ENCODE measurements around the gene SLC6A13.

The SLC6A13 gene

GRCh38 chr12:182381-182892 is 80.2 kb downstream of the SLC6A13 start:
- Histone ChIP-seq H3K36me3 (ENCODE audit: insufficient read depth, low read length) (no peaks in the 10 kb centered on the region), H3K9me3 (ENCODE audit: low read length) (no peaks in the 10 kb centered on the region), H3K27ac (ENCODE audit: low read depth, low read length) (no peak overlapping the region), H3K4me1 (ENCODE audit: insufficient read depth, low read length) (no peaks in the 10 kb centered on the region), H3K4me3 (ENCODE audit: low read depth in 1 of 2, low read length in 2 of 2) (no peak overlapping the region), H3K27me3 (ENCODE audit: control insufficient read depth in 1 of 2, insufficient read depth in 2 of 2, low read length in 2 of 2) (peaks cover 0 to 7% of the 10 kb centered on the region in 2 donors), H3K9ac (ENCODE audit: low read length) (no peak overlapping the region)

DNA sequence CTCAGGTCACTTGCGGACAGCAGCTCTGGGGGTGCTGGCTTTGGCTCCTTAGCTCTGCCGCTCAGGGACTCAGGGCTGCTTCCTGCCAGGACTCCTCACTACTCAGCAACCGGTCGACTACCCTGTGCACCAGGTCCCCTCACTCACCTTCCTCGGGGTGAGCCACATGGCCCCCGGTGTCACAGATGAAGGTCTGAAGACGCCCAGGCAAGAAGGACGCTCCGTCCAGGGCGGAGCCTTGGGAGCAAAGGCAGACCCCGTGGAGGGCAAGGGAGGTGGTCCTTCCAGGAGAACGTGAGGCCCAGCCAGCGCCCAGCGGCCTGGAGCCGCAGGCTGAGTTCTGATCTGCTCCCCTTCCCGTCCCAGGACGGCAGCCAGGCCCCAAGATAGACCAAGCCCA is 80.7 kb downstream of the SLC6A13 start:
- H3K27ac ChIP-seq (ENCODE audit: low read depth, low read length) = no peak overlapping the region

GRCh38 chr12:180445-180844 is 82.2 kb downstream of the SLC6A13 start:
- Histone ChIP-seq H3K36me3 (ENCODE audit: insufficient read depth, low read length) (no peaks in the 10 kb centered on the region), H3K27me3 (ENCODE audit: control insufficient read depth in 1 of 2, insufficient read depth in 2 of 2, low read length in 2 of 2) (peaks cover 0 to 11% of the 10 kb centered on the region in 2 donors), H3K4me1 (ENCODE audit: insufficient read depth, low read length) (no peaks in the 10 kb centered on the region), H3K9me3 (ENCODE audit: low read length) (no peaks in the 10 kb centered on the region), H3K27ac (ENCODE audit: low read depth, low read length) (no peak overlapping the region), H3K4me3 (ENCODE audit: low read depth in 1 of 2, low read length in 2 of 2) (no peak overlapping the region), H3K9ac (ENCODE audit: low read length) (no peak overlapping the region)

More for the DNA sequence above, 80.7 kb downstream of the SLC6A13 start:
- Histone ChIP-seq H3K4me3 (ENCODE audit: low read depth in 1 of 2, low read length in 2 of 2) (no peak overlapping the region), H3K27me3 (ENCODE audit: control insufficient read depth in 1 of 2, insufficient read depth in 2 of 2, low read length in 2 of 2) (peaks cover 0 to 7% of the 10 kb centered on the region in 2 donors), H3K9me3 (ENCODE audit: low read length) (no peaks in the 10 kb centered on the region), H3K36me3 (ENCODE audit: insufficient read depth, low read length) (no peaks in the 10 kb centered on the region), H3K4me1 (ENCODE audit: insufficient read depth, low read length) (no peaks in the 10 kb centered on the region), H3K9ac (ENCODE audit: low read length) (no peak overlapping the region)

DNA sequence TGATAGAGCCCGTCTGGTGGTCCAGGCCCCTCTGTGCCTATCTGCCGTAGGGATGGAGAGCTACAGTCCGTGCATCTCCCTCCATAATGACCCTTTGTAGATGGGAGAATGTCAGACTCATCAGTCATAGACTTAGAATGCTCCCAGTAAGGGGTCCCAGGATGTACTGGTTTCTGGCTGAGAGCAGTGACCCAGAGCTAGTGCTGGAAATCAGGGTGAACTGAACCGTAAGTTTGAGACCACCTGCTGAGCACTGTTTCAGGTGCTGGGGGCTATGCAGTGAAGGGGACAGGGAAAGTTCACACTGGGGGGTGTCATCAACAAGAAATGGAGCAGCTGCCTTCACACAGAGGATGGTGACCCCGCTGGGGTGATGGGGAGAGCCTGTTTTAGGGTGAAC is 82.8 kb downstream of the SLC6A13 start:
- no peak overlapping the region for H3K4me3 ChIP-seq (ENCODE audit: low read depth in 1 of 2, low read length in 2 of 2)
- no peak overlapping the region for H3K27ac ChIP-seq (ENCODE audit: low read depth, low read length)
- H3K9ac ChIP-seq (ENCODE audit: low read length) = no peak overlapping the region
- peaks cover 0 to 11% of the 10 kb centered on the region in 2 donors for H3K27me3 ChIP-seq (ENCODE audit: control insufficient read depth in 1 of 2, insufficient read depth in 2 of 2, low read length in 2 of 2)
- no peaks in the 10 kb centered on the region for H3K36me3 ChIP-seq (ENCODE audit: insufficient read depth, low read length)
- H3K9me3 ChIP-seq (ENCODE audit: low read length) = no peaks in the 10 kb centered on the region
- H3K4me1 ChIP-seq (ENCODE audit: insufficient read depth, low read length) = no peaks in the 10 kb centered on the region

DNA sequence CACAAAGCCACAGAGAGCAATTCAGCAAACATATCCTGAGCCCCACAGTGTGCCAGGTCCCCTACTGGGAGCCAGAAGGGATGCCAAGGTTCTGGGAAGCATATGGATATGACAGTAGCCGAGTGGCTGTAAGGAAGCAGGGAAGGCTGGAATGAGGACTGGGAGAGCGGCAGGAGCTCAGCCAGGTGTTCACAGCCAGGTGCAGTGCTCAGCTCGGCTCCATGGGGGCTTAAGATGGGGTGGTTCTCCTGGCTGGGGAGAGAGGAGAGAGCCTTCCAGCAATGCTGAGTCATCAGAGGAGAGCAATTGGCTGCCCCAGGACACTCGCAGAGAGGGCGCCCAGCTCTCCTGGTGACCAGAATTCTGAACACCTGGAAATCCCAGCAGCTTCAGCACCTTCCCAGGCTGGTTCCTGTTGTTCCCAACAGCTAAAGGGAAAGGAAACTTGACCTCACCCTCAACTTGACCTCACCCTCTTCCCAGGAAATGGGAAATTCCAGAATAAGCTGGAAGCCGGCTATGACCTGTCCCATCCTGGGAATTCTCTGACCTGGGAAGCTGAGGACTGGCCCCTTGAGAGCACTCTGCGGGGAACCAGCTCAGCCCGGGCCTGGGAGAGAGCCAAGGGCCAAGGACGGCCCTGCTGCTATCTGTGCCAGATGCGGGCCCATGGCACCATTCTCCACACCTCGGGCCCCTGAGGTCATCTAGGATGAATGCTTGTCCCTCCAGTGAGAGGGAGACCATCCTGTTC is 83.3 kb downstream of the SLC6A13 start:
- no peaks in the 10 kb centered on the region for H3K36me3 ChIP-seq (ENCODE audit: insufficient read depth, low read length)
- H3K4me1 ChIP-seq (ENCODE audit: insufficient read depth, low read length) = no peaks in the 10 kb centered on the region
- H3K9ac ChIP-seq (ENCODE audit: low read length) = no peak overlapping the region
- no peaks in the 10 kb centered on the region for H3K9me3 ChIP-seq (ENCODE audit: low read length)
- H3K4me3 ChIP-seq (ENCODE audit: low read depth in 1 of 2, low read length in 2 of 2) = no peak overlapping the region
- H3K27me3 ChIP-seq (ENCODE audit: control insufficient read depth in 1 of 2, insufficient read depth in 2 of 2, low read length in 2 of 2) = peaks cover 0 to 11% of the 10 kb centered on the region in 2 donors
- H3K27ac ChIP-seq (ENCODE audit: low read depth, low read length) = no peak overlapping the region

DNA sequence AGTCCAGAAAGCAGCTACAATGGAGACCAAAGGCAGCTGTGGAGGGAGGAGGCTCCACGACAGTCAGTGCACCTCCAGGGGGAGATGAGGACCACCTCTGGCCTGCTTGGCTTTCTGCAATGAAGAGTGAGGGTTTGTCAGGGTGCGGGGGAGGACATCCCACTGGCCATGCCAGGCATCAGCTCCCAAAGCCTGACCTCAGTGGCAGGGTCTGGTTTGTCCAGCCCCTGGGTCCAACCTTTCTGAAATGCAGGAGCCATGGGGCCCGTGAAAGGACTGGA is 83.9 kb downstream of the SLC6A13 start:
- H3K9me3 ChIP-seq (ENCODE audit: low read length) = no peaks in the 10 kb centered on the region
- H3K4me3 ChIP-seq (ENCODE audit: low read depth in 1 of 2, low read length in 2 of 2) = no peak overlapping the region
- peaks cover 0 to 11% of the 10 kb centered on the region in 2 donors for H3K27me3 ChIP-seq (ENCODE audit: control insufficient read depth in 1 of 2, insufficient read depth in 2 of 2, low read length in 2 of 2)
- H3K4me1 ChIP-seq (ENCODE audit: insufficient read depth, low read length) = no peaks in the 10 kb centered on the region
- no peak overlapping the region for H3K9ac ChIP-seq (ENCODE audit: low read length)
- no peak overlapping the region for H3K27ac ChIP-seq (ENCODE audit: low read depth, low read length)
- no peaks in the 10 kb centered on the region for H3K36me3 ChIP-seq (ENCODE audit: insufficient read depth, low read length)

- H3K36me3 ChIP-seq (ENCODE audit: insufficient read depth, low read length) = no peaks in the 10 kb centered on the region
- no peak overlapping the region for H3K27ac ChIP-seq (ENCODE audit: low read depth, low read length)
- H3K4me1 ChIP-seq (ENCODE audit: insufficient read depth, low read length) = no peaks in the 10 kb centered on the region
- H3K27me3 ChIP-seq (ENCODE audit: control insufficient read depth in 1 of 2, insufficient read depth in 2 of 2, low read length in 2 of 2) = peaks cover 0 to 11% of the 10 kb centered on the region in 2 donors
- H3K4me3 ChIP-seq (ENCODE audit: low read depth in 1 of 2, low read length in 2 of 2) = no peak overlapping the region
- no peaks in the 10 kb centered on the region for H3K9me3 ChIP-seq (ENCODE audit: low read length)
- no peak overlapping the region for H3K9ac ChIP-seq (ENCODE audit: low read length)
Observed at GRCh38 chr12:177980-178828, 84.4 kb downstream of the SLC6A13 start.

GRCh38 chr12:177336-177979 is 85.2 kb downstream of the SLC6A13 start:
- Histone ChIP-seq H3K9me3 (ENCODE audit: low read length) (no peaks in the 10 kb centered on the region), H3K27ac (ENCODE audit: low read depth, low read length) (no peak overlapping the region), H3K4me3 (ENCODE audit: low read depth in 1 of 2, low read length in 2 of 2) (no peak overlapping the region), H3K9ac (ENCODE audit: low read length) (no peak overlapping the region), H3K36me3 (ENCODE audit: insufficient read depth, low read length) (no peaks in the 10 kb centered on the region), H3K27me3 (ENCODE audit: control insufficient read depth in 1 of 2, insufficient read depth in 2 of 2, low read length in 2 of 2) (peaks cover 0 to 11% of the 10 kb centered on the region in 2 donors), H3K4me1 (ENCODE audit: insufficient read depth, low read length) (no peaks in the 10 kb centered on the region)

DNA sequence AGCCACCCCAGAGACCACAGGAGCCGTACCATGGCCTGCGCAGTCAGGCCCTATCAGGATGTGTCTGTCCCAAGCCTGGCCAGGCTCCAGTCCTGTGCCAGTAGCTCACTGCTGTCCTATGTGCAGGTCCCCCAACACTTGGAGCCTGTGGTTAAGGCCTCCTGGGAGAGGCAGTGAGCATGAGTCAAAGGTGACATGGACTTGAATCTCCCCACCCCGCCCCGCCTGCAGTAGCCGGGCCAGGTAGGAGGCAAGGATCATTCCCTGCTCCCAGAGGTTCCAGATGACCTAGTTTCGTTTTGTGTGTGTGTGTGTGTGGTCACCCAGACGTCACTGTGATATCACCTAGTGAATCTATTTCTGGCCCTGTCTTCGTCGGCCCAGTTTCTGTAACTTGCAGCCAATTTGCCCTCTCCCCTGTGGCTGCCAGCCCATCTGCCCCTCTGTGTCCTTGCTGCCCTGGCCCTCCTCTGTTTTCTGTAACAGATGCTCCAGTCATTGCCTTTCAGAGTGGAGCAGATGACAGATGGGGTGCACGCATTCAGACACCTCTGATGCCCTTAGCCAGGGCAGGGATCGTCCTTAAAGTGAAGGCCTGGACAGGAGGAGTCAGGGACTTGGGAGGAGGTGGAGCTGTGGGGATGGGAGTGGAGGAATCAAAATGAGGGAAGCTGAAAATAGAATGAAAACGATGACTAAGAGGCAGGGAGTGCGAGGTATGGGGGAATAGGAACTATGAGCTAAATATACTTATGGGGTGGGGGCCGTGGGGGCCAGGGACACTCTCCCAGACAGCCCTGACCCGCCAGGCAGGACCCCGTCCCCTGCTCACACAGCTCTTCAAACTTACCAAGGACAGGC is 86.1 kb downstream of the SLC6A13 start:
- Histone ChIP-seq H3K9me3 (ENCODE audit: low read length) (no peaks in the 10 kb centered on the region), H3K4me1 (ENCODE audit: insufficient read depth, low read length) (no peaks in the 10 kb centered on the region), H3K27ac (ENCODE audit: low read depth, low read length) (no peak overlapping the region), H3K36me3 (ENCODE audit: insufficient read depth, low read length) (no peaks in the 10 kb centered on the region), H3K4me3 (ENCODE audit: low read depth in 1 of 2, low read length in 2 of 2) (no peak overlapping the region), H3K27me3 (ENCODE audit: control insufficient read depth in 1 of 2, insufficient read depth in 2 of 2, low read length in 2 of 2) (peaks cover 0 to 11% of the 10 kb centered on the region in 2 donors), H3K9ac (ENCODE audit: low read length) (no peak overlapping the region)

- Histone ChIP-seq H3K27me3 (ENCODE audit: control insufficient read depth in 1 of 2, insufficient read depth in 2 of 2, low read length in 2 of 2) (peaks cover 0 to 11% of the 10 kb centered on the region in 2 donors), H3K9ac (ENCODE audit: low read length) (no peak overlapping the region), H3K4me3 (ENCODE audit: low read depth in 1 of 2, low read length in 2 of 2) (no peak overlapping the region), H3K36me3 (ENCODE audit: insufficient read depth, low read length) (no peaks in the 10 kb centered on the region), H3K9me3 (ENCODE audit: low read length) (no peaks in the 10 kb centered on the region), H3K4me1 (ENCODE audit: insufficient read depth, low read length) (no peaks in the 10 kb centered on the region), H3K27ac (ENCODE audit: low read depth, low read length) (no peak overlapping the region)
Observed at GRCh38 chr12:175759-176158, 86.9 kb downstream of the SLC6A13 start.

- Histone ChIP-seq H3K36me3 (ENCODE audit: insufficient read depth, low read length) (no peaks in the 10 kb centered on the region), H3K9ac (ENCODE audit: low read length) (no peak overlapping the region), H3K27me3 (ENCODE audit: control insufficient read depth in 1 of 2, insufficient read depth in 2 of 2, low read length in 2 of 2) (peaks cover 0 to 11% of the 10 kb centered on the region in 2 donors), H3K9me3 (ENCODE audit: low read length) (no peaks in the 10 kb centered on the region), H3K4me3 (ENCODE audit: low read depth in 1 of 2, low read length in 2 of 2) (no peak overlapping the region), H3K27ac (ENCODE audit: low read depth, low read length) (no peak overlapping the region), H3K4me1 (ENCODE audit: insufficient read depth, low read length) (no peaks in the 10 kb centered on the region)
Observed at GRCh38 chr12:175250-175649, 87.4 kb downstream of the SLC6A13 start.

Measured in muscle layer of colon (tissue), 2 donors.